HG02798 (cell line): Measurements from ENCODE around the gene TMEM205.
A peak's percentile ranks its signal among the peaks of the same experiment; 100 is the strongest.
"Not testable (repeated sequence)": the region's sequence is repeated elsewhere in the genome, so short reads cannot be mapped to it uniquely, and the experiment has no call there.

Experiments
- ATAC-seq: cut with Tn5 transposase; IDR thresholded peaks from one replicate; pipeline ENCODE4 v1.9.1; 2021; ENCODE audit warnings: mild to moderate bottlenecking; ENCODE audit not compliant: unreplicated experiment, poor library complexity

Gene TMEM205

DNA sequence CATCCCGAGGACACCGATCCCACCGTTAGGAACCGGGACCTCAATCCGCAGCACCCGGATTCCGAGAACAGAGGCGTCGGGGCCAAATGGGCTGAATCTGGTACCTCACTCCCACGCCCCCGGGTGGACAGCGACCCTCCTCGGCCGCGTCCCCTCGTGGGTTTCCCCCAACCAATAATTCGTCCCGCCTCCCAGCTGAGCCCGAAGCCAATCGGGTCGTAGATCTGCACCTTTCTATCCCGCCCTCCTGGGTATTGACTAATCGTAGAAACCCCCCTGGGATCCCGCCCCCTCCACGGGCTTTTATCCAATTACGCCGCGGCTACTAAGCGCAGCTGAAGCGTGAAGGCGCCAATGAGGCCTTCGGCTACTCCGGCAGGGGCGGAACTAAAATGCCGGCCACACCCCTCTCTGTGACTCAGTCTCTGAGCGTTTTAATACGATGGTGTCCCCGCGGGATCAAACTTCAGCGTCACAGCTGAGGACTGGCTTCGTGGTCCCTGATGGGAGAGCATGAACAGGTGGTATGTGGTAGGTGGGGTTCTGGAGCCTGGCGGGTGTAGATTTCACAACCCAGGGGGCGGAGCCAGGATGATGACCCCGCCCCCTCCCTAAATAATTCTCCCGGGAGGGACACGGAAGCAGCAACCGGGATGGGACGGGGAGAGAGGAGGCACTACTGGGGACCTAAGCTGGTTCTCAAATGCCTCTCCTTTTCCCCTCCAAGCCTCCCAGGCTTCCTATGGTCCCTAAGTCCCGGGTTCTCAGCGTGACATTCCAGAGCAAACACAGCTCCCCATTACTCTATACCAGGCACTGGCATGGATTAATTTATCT, at the start of gene TMEM205, which contains the start of gene CCDC159:
Gene TMEM205 (minus strand): TSS at position 165 of the 837 bp plus-strand sequence. CDS start 649 bp downstream, outside the sequence.
Gene CCDC159 (plus strand): TSS at position 416 of the 837 bp plus-strand sequence. CDS start 88 bp downstream, at position 504.
- ATAC-seq: peak; percentile 95

DNA sequence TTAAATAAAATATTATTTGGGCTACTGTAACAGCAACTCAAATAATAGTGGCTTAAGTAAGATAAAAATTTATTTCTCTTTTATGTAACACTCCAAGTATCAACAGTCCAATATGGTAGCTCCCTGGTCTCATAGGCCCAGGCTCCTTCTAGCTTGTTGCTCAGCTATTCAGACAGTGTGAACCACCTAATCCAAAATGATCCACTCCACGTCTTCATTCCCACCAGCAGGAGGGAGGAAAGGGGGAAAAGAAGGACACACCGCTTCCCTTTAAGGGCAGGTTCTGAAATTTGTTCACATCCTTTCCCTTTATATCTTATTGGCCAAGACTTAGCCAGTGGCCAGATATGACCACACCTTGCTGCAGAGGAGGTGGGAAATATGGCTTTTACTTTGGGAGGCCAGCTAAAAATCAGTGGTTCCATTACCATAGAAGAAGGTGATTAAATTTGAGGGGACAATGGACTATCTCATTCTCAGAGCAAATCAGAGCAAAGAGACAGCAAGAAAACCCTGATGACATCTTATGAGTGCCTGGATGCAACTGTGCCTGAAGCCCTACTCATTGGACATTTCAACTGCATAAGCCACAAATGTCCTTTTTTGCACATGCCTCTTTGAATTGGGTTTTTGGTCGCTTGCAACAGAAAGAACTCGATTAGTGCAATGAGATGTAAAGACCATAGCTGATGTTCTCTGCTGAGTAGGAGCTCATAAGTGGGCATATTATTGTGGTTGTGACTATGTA, 45.0 kb upstream of the TMEM205 start:
- no peak for ATAC-seq

DNA sequence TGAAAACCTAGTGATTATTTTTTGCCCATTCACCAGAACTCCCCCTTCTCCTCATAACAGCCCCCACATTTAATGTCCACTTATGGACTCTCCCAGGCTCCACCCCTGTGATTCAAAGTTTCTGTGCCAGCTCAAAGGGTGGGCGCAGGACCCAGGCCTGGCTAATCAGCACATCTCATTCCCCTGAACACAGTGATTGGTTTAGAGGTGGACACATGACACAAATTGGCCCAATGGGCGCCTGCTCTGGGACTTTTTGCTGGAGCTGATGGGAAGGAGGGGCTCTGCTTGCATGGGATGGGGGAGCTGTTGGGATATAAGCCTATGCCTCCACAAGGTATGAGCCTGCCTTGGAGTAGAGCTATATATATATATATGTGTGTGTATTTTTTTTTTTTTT, 44.3 kb upstream of the TMEM205 start:
- no peak for ATAC-seq

DNA sequence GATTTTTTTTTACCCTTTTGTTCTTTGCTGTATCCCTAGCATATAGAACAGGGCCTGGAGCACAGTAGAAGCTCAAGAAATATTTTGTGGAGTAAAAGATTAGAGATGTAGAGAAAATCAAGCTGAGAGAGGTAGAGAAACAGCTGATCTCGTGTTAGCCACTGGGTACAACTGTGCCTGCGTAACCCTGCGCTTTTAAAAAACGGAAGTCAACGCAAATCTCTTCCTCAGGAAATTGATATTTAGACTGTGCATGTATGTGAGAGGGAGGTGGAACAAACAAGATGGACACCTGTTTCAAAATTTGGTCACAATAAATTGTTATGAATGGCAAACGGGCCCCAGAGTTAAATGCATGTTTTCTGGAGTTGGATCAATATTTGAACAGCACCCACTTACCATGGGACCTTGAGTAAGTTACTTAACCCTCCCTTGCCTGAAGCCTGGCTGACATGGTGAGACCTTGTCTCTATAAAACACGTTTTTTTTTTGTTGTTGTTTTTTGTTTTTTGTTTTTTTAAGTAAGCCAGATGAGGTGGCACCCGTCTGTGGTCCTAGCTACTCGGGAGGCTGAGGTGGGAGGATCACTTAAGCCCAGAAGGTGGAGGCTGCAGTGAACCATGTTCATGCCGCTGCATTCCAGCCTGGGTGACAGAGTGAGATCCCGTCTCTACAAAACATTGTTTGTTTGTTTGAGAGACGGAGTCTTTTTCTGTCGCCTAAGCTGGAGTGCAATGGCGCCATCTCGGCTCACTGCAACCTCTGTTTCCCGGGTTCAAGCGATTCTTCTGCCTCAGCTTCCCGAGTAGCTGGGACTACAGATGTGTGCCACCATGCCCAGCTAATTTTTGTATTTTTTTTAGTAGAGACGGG, 41.3 kb upstream of the TMEM205 start:
- ATAC-seq: no peak

DNA sequence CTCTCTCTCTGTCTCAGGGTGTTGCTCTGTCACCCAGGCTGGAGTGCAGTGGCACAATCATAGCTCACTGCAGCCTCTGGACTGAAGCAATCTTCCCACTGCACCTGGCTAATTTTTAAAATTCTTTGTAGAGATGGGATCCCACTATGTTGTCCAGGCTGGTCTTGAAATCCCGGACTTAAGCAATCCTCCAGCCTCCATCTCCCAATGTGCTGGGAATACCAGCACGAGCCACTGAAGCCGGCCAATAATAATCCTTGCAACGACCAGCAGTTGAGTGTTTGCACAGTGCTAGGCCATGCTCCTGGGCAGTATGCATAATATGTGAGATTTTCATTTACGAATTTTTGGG, 38.7 kb upstream of the TMEM205 start:
- ATAC-seq: no peak

DNA sequence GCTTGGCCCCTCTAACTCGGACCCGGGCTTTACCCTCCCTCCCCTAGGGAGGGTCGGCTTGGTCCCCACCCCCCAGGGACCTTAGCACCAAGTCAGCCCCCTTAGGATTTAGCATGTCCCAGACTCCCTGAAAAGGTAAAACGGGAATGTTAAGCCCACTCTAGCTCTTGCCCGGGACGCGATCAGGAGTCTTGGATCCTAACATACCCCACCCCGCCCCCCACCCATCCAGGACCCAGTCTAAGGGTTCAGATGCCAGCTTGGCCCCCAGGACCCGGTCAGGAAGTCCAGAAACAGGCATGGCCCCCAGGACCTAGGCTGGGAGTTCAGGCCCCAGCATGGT, 37.6 kb upstream of the TMEM205 start:
- no peak for ATAC-seq

DNA sequence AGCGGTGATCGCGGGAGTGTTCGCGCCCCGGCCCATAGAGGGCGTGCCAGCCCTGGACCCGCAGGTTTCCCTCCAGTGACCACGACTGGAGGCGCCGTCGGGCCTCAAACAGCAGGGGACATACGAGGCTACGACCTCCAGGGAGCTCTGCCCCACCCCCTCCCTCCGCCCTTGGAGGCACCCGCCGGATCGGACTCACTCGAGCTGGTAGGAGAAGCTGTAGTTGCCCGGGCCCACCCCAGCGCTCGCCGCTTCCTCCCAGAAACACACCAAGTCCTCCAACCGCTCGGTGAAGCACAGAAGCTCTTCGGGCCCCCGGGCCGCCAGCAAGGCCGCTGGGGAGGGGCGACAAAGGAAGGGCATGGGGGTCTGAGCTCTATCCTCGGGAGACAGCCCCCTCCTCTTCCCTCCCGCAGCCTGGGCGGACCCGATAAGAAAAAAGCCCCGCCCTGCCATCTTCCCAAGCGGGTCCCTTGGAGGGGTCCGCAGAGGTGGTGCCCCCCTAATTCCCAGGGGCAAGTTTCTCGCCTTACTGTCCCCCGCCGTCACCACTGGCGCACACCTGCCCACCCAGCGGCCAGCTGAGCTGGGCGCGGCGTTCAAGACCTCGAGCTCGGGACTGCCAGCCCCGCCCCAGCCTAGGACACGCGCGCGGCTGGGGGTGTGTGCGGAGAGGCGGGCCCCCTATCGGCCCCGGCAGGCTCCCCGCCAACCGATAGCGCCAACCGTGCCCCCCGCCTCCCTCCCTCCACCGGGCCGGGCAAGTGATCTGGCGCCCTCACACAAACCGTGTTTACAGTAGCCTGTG, 37.0 kb upstream of the TMEM205 start:
- no peak for ATAC-seq

DNA sequence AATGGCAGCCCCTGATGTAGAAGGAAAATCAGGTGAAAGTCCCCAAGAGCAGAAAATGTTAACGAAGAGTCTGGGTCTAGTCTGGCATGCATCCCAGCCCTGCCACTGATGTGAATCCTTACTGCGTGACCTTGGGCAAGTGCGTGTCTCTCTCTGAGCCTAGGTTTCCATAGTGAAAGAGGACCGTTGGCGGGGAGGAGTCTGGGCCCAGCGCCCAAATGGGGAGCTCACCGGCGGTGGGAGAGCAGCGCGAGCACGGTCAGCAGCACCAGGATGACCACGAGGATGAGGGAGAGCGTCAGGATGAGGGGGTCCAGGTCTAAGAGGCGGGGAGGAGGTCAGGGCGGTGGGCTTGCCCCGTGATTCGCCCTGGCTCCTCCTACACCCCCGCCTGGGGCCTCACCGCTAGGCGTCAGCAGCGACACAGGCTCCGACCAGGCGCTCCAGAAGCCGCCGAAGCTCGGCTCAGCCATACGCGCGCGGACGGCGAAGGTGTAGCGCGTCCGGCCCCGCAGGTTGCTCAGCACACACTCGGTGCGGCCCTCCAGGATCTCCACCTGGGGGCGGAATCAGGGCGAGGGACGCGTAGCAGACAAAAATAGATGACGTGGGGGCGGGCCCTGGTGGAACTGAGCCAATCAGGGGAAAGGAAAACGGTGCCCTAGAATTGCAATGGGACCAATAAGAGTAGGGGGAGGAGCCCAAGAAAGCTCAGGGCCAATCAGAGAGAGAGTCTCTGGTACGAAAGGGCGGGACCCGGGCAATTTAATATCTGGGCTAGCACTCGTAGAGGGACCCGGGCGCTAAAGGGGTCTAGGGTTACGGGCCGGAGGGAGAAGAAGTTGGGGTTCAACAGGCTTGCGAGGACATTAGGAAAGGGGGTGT, 34.8 kb upstream of the TMEM205 start:
- peak; percentile 83 for ATAC-seq

DNA sequence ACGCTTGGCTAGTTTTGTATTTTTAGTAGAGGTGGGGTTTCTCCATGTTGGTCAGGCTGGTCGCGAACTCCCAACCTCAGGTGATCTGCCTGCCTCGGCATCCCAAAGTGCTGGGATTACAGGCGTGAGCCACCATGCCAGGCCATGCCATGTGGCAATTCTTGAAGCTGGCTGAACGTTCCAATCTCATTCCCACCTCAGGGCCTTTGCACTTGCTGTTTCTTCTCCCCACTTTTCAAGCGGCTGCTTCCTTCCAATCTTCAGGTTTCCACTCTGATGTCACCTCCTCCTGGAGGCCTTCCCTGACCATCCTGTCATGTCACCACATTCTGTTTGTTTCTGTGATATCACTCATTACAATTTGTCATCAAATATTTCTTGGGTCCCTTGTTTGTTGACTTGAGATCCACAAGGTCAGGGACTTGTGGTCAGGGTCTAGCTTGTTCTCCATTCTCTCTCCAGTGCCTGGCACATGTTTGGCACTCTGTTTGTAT, 33.8 kb upstream of the TMEM205 start:
- no peak for ATAC-seq

DNA sequence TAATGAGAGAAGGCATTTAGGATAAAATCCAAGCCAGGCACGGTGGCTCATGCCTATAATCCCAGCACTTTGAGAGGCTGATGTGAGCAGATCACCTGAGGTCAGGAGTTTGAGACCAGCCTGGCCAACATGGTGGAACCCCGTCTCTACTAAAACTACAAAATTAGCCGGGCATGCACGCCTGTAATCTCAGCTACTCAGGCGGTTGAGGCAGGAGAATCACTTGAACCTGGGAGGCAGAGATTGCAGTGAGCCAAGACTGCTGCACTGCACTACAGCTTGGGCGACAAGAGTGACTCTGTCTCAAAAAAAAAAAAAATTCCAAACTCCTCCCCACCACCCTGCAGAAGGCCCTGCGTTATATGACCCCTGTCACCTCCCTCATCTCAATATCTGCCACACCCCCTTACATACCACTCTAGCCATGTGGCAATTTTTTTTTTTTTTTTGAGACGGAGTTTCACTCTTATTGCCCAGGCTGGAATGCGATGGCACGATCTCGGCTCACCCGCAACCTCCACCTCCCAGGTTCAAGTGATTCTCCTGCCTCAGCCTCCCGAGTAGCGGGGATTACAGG, 33.3 kb upstream of the TMEM205 start:
- ATAC-seq: not testable (repeated sequence)

DNA sequence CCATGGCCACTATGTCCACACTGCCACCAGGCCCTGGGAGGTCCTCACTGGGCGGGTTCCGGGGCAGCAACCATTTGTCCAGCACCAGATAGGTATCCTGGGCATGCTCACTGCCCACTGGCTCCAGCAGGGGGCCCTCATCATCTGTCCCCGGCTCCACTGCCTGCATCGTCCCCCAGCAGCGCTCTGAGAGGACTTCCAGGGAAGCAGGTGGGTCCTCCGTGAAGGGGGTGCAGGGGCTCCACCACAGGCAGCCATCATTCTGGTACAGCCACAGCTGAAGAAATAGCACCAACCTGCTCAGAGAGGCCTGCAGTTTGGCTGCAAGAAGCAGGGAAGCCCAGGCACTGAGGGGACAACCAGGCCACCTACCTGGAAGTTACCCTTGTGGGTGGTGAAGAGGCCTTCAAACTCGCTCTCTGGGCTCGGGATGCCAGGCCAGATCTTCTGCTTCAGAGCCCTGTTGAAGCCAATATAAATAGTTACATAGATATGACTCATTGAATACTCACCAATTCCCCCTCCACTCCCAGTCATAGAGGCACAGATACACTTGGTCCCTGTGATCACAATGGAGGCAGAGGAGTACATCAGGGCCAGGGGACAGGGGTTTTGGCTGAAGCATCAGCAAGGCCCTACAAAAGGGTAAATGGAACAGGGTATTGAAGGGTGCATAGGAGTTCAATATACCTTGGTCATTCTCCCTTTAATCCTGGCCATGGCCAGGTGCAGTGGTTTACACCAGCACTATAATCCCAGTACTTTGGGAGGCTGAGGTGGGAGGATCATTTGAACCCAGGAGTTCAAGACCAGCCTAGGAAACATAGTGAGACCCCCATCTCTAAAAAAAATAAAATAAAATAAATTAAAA, 32.5 kb upstream of the TMEM205 start:
- ATAC-seq: no peak

DNA sequence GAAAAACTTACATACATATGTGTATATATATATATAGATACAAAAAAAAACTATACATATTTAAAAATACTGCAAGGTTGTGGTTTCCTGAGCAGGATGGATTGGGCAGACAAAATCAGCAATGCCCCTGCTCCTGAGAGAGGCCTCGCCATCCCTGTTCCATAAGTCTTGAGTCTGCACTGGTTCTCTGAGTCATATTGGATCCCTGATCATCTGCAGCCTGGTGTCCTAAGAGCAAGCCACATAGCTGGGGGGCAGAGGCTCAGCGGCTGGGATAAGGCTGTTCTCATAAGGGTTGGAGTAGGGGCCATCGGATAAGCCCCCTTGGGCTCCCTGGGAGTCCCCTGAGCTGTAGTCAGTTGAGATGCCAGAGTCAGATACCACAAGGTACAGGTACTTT, 31.7 kb upstream of the TMEM205 start:
- ATAC-seq: no peak

DNA sequence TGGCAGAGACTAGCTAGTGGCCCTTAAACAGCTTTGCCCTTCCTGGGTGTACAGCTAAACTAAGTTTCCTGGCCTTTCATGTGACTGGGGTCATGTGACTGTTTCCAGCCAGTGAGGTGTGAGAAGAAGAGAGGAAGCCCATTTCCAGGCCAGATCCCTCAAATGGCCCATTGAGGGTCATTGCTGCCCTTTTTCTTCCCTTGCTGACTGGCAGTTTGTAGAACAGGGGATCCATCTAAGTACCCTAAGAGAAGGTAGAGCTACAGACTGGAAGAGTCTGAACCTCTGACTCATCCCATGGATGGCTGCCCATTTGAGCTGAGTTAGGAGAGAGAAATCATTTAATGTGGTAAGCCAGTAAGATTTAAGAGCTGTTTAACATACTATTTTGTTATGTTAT, 31.2 kb upstream of the TMEM205 start:
- no peak for ATAC-seq

DNA sequence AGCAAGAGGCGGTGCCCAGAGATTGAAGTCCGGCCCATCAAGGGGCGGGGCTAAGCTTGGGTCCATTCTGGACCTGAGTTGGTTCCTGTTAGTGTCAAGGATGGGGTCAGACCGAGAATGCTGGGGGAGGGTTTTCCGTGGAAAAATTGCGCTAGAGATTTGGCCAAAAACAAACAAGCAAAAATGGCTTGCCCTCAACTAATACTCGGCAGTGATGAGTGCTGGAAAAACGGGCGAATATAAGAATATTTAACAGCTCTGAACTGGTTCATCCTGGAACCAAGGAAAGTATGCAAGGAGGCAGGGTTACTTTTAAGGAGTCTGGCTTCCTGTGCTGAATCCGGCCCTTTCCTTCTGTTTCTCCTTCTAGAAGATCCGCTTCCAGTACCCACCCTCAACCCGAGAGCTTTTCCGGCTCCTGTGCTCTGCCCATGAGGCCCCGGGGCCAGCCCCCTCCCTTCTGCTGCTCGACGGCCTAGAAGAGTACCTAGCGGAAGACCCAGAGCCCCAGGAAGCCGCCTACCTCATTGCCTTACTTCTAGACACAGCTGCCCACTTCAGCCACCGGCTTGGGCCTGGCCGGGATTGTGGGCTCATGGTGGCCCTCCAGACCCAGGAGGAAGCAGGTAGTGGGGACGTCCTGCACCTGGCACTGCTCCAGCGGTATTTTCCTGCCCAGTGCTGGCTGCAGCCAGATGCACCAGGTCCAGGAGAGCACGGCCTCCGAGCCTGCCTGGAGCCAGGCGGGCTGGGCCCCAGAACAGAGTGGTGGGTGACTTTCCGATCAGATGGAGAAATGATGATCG, 29.3 kb upstream of the TMEM205 start:
- no peak for ATAC-seq

DNA sequence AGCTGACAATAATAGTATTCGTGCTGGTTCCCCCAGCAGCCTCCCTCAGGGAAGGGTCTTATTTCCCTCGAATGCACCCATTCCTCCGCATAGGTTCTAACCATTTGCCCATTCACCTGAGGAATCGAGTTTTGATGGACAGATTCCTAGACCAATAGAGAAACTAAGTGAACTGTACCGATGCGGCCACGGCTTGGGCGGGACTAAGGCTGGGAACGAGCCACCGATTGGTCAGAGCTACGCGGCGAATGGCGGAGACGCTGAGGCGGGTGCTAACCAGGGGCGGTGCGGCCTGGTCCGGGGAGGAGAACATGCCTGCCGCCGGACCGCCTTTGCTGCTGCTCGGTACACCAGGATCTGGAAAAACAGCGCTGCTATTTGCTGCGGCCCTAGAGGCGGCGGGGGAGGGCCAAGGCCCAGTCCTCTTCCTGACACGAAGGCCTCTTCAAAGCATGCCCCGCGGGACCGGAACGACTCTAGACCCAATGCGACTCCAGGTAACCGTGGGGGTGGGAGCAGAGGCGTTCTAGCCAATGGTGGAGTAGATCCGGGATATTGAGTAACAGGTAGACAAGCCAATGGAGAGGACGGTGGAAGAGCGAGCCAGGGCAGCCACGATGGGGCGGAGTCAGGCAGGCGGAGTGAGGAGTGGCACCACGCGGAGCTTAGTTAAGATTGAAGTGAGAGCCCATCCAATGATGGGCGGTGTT, 28.5 kb upstream of the TMEM205 start, which contains the start of gene SWSAP1:
Gene SWSAP1 (plus strand): TSS at position 234 of the 710 bp plus-strand sequence. CDS start 15 bp downstream, at position 249.
- ATAC-seq: peak; percentile 91

DNA sequence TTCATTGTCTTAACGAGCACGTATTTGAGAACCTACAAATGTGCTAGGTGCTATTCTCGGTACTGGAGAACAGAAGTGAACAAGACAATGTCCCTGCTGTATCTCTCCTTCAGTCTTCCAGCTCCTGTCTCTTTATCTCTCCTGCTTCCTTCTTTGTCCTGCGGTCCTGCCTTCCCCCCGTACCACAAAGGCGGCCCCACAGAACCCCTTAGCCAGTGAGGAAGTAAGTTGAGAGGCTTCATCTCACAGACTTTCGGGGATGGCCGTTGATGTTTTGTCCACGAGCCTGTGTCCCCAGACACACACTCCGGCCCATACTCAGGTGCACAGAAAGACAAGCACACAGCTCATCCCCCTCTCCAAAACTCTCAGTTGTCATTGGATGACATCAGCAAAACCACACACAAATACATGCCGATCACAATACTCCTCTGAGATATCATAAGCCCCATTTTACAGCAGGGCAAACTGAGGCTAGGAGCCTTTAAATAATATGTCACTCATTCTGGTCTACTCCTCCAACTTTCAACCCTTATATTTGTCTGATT, 27.9 kb upstream of the TMEM205 start:
- ATAC-seq: no peak
